Gastrocnemius medialis (tissue), 4 donors: ENCODE data around the gene BCL2L1. TPM values are rescaled to one million over a fixed set of nuclear protein-coding genes. Genes with fewer than 3 reads are reported as not detected.
A peak's percentile ranks its signal among the peaks of the same experiment; 100 is the strongest.

ENCODE experiments used
- ATAC-seq, 2 donors: fragments of 150-250 bp; one replicate each; pipeline ENCODE4 v1.9.1; 2016
- DNase-seq, 2 donors: peaks; one replicate each; pipeline ENCODE4 v3.0.0-alpha.2; 2019
- H3K27ac ChIP-seq, 4 donors: fragments of 200-600 bp; sonication (generic); 1 replicate in 1 of 4; 2 replicates in 3 of 4; pipeline ENCODE4 v1.5.1; 2016 to 2018; ENCODE audit warnings: mild to moderate bottlenecking in 2 of 4, moderate library complexity in 1 of 4
- H3K27me3 ChIP-seq, 3 donors: fragments of 200-600 bp; sonication (generic) in 2 of 3; 1 replicate in 1 of 3; 2 replicates in 2 of 3; pipeline versions ENCODE4 v1.5.1 to v1.6.0; 2016 to 2019; ENCODE audit warnings: mild to moderate bottlenecking in 1 of 3, moderate library complexity in 1 of 3
- H3K36me3 ChIP-seq, 2 donors: fragments of 200-600 bp; sonication (generic) in 1 of 2; one replicate each; pipeline ENCODE4 v1.5.1; 2017 to 2018
- H3K4me1 ChIP-seq, 2 donors: fragments of 200-600 bp; sonication (generic) in 1 of 2; one replicate each; pipeline ENCODE4 v1.5.1; 2016 to 2017; ENCODE audit warnings: mild to moderate bottlenecking in 2 of 2
- H3K4me3 ChIP-seq, 4 donors: fragments of 200-600 bp; sonication (generic) in 3 of 4; 1 replicate in 1 of 4; 2 replicates in 3 of 4; pipeline ENCODE4 v1.5.1; 2016 to 2019; ENCODE audit warnings: mild to moderate bottlenecking in 2 of 4
- H3K9me3 ChIP-seq, 3 donors: fragments of 200-600 bp; sonication (generic) in 2 of 3; 1 replicate in 1 of 3; 2 replicates in 2 of 3; pipeline ENCODE4 v1.5.1; 2016 to 2019
- CTCF ChIP-seq, 5 experiments: fragments of 450-650 bp in 3 of 5; fragments of 200-600 bp in 2 of 5; sonication (generic) in 2 of 5; IDR thresholded peaks in 4 of 5; conservative IDR thresholded peaks in 1 of 5; 1 replicate in 4 of 5; 2 replicates in 1 of 5; pipeline ENCODE4 v1.5.1; 2016 to 2019; ENCODE audit warnings: antibody characterized with exemption in 5 of 5, mild to moderate bottlenecking in 3 of 5, moderate library complexity in 3 of 5
- POLR2A ChIP-seq, 2 donors: fragments of 450-650 bp; IDR thresholded peaks; one replicate each; pipeline ENCODE4 v1.6.1; 2017; ENCODE audit warnings: antibody characterized with exemption in 2 of 2, mild to moderate bottlenecking in 2 of 2, moderate library complexity in 2 of 2
- in situ Hi-C, 4 donors: fragments of 200-750 bp; cut with MboI; loops; one replicate each; pipeline versions ENCODE4 v1.15.0 to v1.8.0; 2017; ENCODE audit warnings: low sequenced_read_pairs in 4 of 4
- intact Hi-C: fragments of 100-400 bp; cut with DNase I; formaldehyde crosslinking; loops from one replicate; pipeline ENCODE4 v1.15.1; 2023; ENCODE audit warnings: low total_unique reads
- total RNA-seq, 4 donors: library from RNA; depleted of rRNA; stranded (reverse); fragments of >200 nt; gene quantifications; one replicate each; pipeline versions ENCODE4 v1.1.0 to v1.2.3, GENCODE V29; 2016

Gene BCL2L1
- total RNA-seq, 4 donors from 2014 or later: 41.5 to 87.8 (median 55.3) TPM

DNA sequence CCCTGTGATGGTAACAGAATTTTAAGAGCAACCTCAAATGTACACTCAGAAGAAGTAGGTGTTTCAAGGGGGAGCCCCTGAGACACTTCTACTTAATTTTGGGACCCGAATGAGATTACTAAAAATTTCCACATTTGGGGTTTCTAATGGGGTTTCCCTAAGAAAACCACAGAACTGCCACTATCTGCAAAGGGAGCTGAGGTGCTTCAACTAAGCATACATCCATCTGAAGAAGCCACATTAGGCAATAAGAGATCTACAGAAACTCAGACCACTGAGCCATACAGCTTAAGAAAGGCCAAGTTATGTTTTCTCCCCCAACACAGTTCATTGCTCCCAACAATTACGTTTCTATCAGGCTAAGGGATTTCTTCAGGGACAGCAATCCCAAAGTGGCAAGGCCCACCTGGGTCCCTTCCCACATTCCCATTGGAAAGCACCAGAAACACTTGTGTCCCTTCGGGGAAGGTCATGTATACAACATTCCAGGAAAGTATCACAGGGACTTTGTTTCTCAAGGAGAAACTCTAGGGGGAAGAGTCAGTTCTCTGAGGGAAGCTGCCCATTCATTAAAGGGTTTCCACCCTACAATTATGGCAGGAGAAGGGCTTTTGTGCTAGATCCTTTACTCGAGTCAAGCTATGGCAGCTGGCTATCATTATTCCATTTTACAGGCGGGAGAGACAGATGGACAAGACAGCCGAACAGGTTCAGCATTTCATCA lies 5.0 kb downstream of the BCL2L1 start:
- intact Hi-C loops (no loop called here), in situ Hi-C loops (loop anchor here in 1 of 4 donors (5.0 kb wide), 1 partner anchor 55 kb away; no protein-coding TSS in a partner anchor)
- Histone ChIP-seq H3K4me1 (peaks cover 67 to 78% of the 10 kb centered on the region in 2 donors), H3K9me3 (no peaks in the 10 kb centered on the region), H3K27ac (peak overlapping the region; percentile 97 to 98 (median 97)), H3K27me3 (no peaks in the 10 kb centered on the region), H3K36me3 (peaks cover 0 to 17% of the 10 kb centered on the region in 2 donors), H3K4me3 (peak overlapping the region; percentile 41 to 80 (median 60))
- TF ChIP-seq POLR2A (IDR thresholded peaks at IDR 0.05) (no peak), CTCF (IDR thresholded peaks at IDR 0.05 in 4 of 5, conservative IDR thresholded peaks at IDR 0.05 in 1 of 5) (no peak)
- ATAC-seq: no peak
- no peak for DNase-seq

DNA sequence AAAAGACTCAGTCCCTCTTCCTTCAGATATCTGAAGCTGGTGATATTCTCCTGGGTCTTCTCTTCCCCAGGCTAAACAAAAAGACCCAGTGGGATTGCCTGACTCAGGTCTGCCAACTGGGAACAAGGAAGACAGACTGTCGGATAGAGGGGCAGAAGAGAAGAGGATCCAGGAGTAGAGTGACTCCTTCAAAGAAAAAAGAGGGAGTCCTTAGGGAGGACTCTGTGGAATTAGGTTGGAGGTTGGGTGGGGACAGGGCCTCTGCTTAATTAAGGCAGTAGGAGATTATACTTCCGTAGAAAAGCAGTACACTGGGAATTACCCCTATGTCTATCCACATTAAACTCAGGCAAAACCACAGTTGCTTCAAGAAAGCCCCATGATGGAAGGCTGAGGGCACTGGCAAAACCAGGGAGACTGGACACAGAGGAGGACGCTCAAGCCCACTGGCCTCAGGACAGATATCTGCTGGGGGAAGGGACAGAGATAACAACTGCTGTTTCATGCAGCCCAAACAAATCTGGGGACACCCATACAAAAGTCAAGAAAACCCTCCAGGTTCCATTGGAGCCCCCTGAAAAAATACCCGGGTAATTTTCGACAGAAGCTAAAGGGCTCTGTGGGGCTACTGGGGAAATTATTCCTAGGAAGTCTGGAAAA lies 5.7 kb downstream of the BCL2L1 start:
- Histone ChIP-seq H3K27ac (peak overlapping the region; percentile 97 to 98 (median 97)), H3K9me3 (no peaks in the 10 kb centered on the region), H3K4me3 (peak overlapping the region; percentile 41 to 80 (median 60)), H3K27me3 (no peaks in the 10 kb centered on the region), H3K4me1 (peaks cover 72 to 84% of the 10 kb centered on the region in 2 donors), H3K36me3 (peaks cover 0 to 17% of the 10 kb centered on the region in 2 donors)
- TF ChIP-seq POLR2A (IDR thresholded peaks at IDR 0.05) (no peak), CTCF (IDR thresholded peaks at IDR 0.05 in 4 of 5, conservative IDR thresholded peaks at IDR 0.05 in 1 of 5) (no peak)
- in situ Hi-C loops (loop anchor here in 1 of 4 donors (5.0 kb wide), 1 partner anchor 55 kb away; no protein-coding TSS in a partner anchor), intact Hi-C loops (no loop called here)
- DNase-seq (no peak), ATAC-seq (no peak)

DNA sequence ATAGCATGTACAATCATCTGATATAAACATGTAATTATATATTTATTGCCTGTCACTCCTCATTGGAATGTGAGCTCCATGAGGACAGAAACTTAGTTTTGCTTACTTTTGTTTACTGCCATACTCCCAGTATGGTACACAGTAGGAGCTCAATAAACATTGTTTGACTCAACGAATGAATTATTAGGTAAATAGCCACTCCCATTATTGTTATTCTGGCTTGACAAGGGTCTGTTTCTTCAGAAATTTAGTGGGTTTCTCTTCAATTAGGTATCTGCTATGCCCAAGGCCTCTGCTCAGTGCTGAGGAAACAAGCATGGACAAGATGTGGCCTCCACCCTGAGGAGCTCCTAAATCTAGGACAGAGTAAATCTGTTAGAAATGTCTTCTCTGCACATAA lies 6.3 kb downstream of the BCL2L1 start:
- in situ Hi-C loops (loop anchor here in 1 of 4 donors (5.0 kb wide), 1 partner anchor 54 kb away; no protein-coding TSS in a partner anchor), intact Hi-C loops (no loop called here)
- ATAC-seq (no peak), DNase-seq (no peak)
- no peaks in the 10 kb centered on the region for H3K27me3 ChIP-seq
- peak overlapping the region; percentile 97 to 98 (median 97) for H3K27ac ChIP-seq
- H3K36me3 ChIP-seq: peaks cover 0 to 17% of the 10 kb centered on the region in 2 donors
- TF ChIP-seq POLR2A (IDR thresholded peaks at IDR 0.05) (no peak), CTCF (IDR thresholded peaks at IDR 0.05 in 4 of 5, conservative IDR thresholded peaks at IDR 0.05 in 1 of 5) (no peak)
- H3K4me3 ChIP-seq: peak overlapping the region in 3 of 4 donors; percentile 26 to 76 (median 43)
- no peaks in the 10 kb centered on the region for H3K9me3 ChIP-seq
- peaks cover 78 to 90% of the 10 kb centered on the region in 2 donors for H3K4me1 ChIP-seq

- Histone ChIP-seq H3K9me3 (no peaks in the 10 kb centered on the region), H3K27me3 (no peaks in the 10 kb centered on the region), H3K4me1 (peaks cover 84 to 93% of the 10 kb centered on the region in 2 donors), H3K36me3 (peaks cover 0 to 17% of the 10 kb centered on the region in 2 donors), H3K4me3 (peak overlapping the region in 2 of 4 donors; percentile 4 to 76), H3K27ac (peak overlapping the region; percentile 97 to 98 (median 97))
- DNase-seq (no peak), ATAC-seq (no peak)
- intact Hi-C loops (no loop called here), in situ Hi-C loops (loop anchor here in 1 of 4 donors (5.0 kb wide), 1 partner anchor 53 kb away; no protein-coding TSS in a partner anchor)
- TF ChIP-seq POLR2A (IDR thresholded peaks at IDR 0.05): no peak
- no peak for TF ChIP-seq CTCF (IDR thresholded peaks at IDR 0.05 in 4 of 5, conservative IDR thresholded peaks at IDR 0.05 in 1 of 5)
These were observed 6.9 kb downstream of the BCL2L1 start for GRCh38 chr20:31715766-31716165.
